Measurements from ENCODE around the gene FAM89A.

DNA sequence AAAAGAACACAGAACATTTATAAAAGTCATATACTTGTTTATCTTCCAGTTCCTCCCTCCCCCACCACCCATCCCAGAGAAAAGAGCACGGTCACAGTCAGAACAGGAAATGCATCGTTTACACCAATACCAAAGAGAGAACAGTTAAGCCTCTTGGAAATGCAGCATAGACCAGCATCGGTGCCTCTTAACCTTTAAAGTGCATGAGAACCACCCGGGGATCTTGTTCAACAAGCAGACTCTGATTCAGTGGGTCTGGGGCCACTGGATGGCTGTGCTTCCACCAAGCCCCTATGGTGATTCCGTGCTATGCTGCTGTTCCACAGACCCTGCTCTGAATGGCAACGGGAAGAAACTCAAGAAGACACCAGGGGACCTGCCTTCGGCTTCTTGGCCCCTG lies 19.2 kb downstream of the FAM89A start:
- TF ChIP-seq, protein P1, sequence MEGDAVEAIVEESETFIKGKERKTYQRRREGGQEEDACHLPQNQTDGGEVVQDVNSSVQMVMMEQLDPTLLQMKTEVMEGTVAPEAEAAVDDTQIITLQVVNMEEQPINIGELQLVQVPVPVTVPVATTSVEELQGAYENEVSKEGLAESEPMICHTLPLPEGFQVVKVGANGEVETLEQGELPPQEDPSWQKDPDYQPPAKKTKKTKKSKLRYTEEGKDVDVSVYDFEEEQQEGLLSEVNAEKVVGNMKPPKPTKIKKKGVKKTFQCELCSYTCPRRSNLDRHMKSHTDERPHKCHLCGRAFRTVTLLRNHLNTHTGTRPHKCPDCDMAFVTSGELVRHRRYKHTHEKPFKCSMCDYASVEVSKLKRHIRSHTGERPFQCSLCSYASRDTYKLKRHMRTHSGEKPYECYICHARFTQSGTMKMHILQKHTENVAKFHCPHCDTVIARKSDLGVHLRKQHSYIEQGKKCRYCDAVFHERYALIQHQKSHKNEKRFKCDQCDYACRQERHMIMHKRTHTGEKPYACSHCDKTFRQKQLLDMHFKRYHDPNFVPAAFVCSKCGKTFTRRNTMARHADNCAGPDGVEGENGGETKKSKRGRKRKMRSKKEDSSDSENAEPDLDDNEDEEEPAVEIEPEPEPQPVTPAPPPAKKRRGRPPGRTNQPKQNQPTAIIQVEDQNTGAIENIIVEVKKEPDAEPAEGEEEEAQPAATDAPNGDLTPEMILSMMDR (IDR thresholded peaks at IDR 0.05) = no peak
- no peak for TF ChIP-seq POLR2AphosphoS5 (IDR thresholded peaks at IDR 0.05)
- TF ChIP-seq POLR2A (IDR thresholded peaks at IDR 0.05) = no peak

Measured in breast epithelium (tissue), 3 donors.